Measurements from ENCODE around the gene LPCAT4. TPM values are rescaled to one million over a fixed set of nuclear protein-coding genes. Genes with fewer than 3 reads are reported as not detected.

Gene LPCAT4
- total RNA-seq, 4 donors from 2014 or later, result 52.8 to 268 (median 108) TPM

DNA sequence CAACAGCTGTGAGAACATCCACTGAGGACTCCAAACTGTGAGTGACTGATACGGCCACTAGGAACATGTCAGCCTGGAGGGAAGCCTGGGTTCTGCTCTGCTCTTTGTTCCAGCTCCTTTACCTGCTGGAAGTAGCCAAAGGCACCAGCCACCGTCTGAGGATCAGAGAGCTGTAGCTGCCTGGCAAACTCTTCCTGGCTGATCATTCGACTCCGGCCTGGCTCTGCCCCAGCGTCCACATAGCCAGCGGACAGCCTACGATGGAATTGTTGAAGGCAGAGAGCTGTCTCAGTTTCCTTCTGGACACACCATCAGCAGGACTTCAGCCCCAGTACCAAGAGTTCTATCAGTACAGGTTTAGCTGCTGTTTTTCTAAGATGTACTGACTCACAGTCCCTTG is 5.7 kb downstream of the LPCAT4 start:
- H3K27ac ChIP-seq, result peak overlapping the region in 3 of 4 donors; percentile 32 to 89 (median 76)

DNA sequence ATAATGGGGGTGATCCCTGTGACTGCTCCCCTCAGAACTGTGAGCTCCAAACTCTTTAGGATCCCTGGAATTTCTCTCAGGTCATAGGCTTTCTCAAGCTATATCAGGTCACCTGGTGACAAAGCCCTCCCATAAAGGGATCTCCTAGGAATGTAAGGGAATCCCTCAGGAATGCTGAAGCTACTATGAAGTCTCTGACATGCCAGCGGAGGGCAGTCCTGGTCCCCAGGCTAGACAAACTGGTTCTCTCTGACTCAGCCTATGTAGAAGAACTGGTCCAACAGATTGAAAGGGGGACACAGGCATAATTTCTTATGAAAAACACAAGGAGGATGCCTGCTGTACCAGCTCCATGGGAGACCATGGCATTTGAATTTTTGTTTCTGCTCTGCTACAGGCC is 6.7 kb downstream of the LPCAT4 start:
- Histone ChIP-seq H3K36me3 (peaks cover 0 to 84% (median 0%) of the 10 kb centered on the region in 3 donors), H3K4me3 (no peak overlapping the region), H3K9me3 (no peaks in the 10 kb centered on the region), H3K4me1 (peaks cover 0 to 47% (median 4%) of the 10 kb centered on the region in 4 donors), H3K27ac (peak overlapping the region in 2 of 4 donors; percentile 65 to 80), H3K27me3 (no peaks in the 10 kb centered on the region)
- TF ChIP-seq, protein P1, sequence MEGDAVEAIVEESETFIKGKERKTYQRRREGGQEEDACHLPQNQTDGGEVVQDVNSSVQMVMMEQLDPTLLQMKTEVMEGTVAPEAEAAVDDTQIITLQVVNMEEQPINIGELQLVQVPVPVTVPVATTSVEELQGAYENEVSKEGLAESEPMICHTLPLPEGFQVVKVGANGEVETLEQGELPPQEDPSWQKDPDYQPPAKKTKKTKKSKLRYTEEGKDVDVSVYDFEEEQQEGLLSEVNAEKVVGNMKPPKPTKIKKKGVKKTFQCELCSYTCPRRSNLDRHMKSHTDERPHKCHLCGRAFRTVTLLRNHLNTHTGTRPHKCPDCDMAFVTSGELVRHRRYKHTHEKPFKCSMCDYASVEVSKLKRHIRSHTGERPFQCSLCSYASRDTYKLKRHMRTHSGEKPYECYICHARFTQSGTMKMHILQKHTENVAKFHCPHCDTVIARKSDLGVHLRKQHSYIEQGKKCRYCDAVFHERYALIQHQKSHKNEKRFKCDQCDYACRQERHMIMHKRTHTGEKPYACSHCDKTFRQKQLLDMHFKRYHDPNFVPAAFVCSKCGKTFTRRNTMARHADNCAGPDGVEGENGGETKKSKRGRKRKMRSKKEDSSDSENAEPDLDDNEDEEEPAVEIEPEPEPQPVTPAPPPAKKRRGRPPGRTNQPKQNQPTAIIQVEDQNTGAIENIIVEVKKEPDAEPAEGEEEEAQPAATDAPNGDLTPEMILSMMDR (IDR thresholded peaks at IDR 0.05), result no peak
- no peak for TF ChIP-seq POLR2A (IDR thresholded peaks at IDR 0.05)
- no peak for DNase-seq

More for the DNA sequence above, 5.7 kb downstream of the LPCAT4 start:
- TF ChIP-seq POLR2A (IDR thresholded peaks at IDR 0.05), result no peak
- TF ChIP-seq, protein P1 (IDR thresholded peaks at IDR 0.05), result no peak
- DNase-seq, result no peak
- Histone ChIP-seq H3K36me3 (peaks cover 0 to 74% (median 0%) of the 10 kb centered on the region in 3 donors), H3K4me3 (peak overlapping the region in 1 of 4 donors; percentile 32), H3K4me1 (peaks cover 0 to 57% (median 9%) of the 10 kb centered on the region in 4 donors), H3K27me3 (no peaks in the 10 kb centered on the region), H3K9me3 (no peaks in the 10 kb centered on the region)

DNA sequence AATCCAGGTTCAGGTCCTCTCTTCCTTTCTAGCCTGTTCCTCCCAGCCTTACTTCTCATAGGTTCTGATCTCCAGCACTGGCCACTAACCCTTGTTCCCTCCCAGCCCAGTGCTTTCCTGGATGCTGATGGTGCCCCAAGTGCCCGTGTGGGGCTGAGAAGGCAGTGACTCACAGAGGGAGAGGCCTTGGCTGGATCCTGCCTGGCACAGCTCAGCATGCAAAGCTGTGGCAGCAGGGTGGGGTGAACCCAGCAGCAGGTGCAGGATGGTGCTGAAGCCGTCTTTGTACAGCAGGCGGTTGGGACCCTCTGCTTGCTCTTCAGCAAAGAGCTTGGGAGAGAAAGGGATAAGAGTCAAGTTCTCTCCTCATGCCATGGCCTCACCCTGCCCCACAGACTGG is 7.6 kb downstream of the LPCAT4 start:
- no peaks in the 10 kb centered on the region for H3K27me3 ChIP-seq
- H3K27ac ChIP-seq, result peak overlapping the region in 2 of 4 donors; percentile 65 to 80
- H3K36me3 ChIP-seq, result peaks cover 0 to 85% (median 0%) of the 10 kb centered on the region in 3 donors
- peak in 2 of 3 donors; percentile 77 to 82 for DNase-seq
- no peaks in the 10 kb centered on the region for H3K9me3 ChIP-seq
- H3K4me3 ChIP-seq, result no peak overlapping the region
- TF ChIP-seq, protein P1 (IDR thresholded peaks at IDR 0.05), result no peak
- peak in 1 of 2 donors; percentile 42 for TF ChIP-seq POLR2A (IDR thresholded peaks at IDR 0.05)
- peaks cover 0 to 39% (median 2%) of the 10 kb centered on the region in 4 donors for H3K4me1 ChIP-seq

DNA sequence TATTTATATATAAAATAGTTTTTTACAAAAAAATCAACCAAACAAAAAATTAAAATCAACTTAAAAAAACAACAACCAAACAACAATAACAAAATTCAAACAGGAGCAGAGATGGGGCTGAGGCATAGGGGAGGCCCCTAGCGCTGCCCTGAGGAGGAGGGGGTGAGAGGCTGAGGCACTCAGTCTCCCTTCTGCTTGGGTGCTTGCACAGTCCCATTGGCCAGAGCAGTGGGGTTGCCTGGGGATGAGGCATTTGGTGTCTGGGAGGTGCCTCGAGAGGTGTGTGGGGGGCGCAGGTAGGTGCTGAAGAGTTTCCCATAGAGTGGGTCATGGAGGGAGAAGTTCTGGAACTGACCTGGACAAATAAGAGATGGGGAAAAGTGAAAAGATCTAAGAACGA is 8.0 kb downstream of the LPCAT4 start:
- Histone ChIP-seq H3K27ac (peak overlapping the region in 2 of 4 donors; percentile 65 to 80), H3K36me3 (peaks cover 0 to 85% (median 0%) of the 10 kb centered on the region in 3 donors), H3K4me3 (no peak overlapping the region), H3K9me3 (no peaks in the 10 kb centered on the region), H3K27me3 (no peaks in the 10 kb centered on the region), H3K4me1 (peaks cover 0 to 34% (median 2%) of the 10 kb centered on the region in 4 donors)
- TF ChIP-seq POLR2A (IDR thresholded peaks at IDR 0.05), result no peak
- TF ChIP-seq, protein P1 (IDR thresholded peaks at IDR 0.05), result no peak
- DNase-seq, result no peak

DNA sequence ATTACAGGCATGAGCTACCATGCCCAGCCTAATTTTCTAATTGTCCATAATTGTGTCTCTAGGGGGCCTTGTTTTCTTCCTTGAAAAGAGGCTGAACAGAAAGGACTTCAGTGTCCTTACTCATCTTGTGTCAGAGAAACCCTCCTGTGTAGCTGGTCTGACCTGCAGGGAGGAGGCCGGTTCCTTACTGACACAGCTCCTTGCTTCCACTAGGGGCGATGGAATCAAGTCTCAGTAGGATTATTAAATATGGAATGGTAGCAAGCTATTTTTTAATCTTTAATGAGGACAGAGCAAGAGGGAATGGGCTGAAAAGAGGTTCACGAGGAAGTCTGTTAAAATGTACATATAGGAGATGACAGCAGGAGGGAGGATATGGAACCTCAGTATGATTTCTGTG is 8.6 kb downstream of the LPCAT4 start:
- no peak for DNase-seq
- H3K27ac ChIP-seq, result no peak overlapping the region
- H3K4me1 ChIP-seq, result peaks cover 0 to 30% (median 2%) of the 10 kb centered on the region in 4 donors
- no peak overlapping the region for H3K4me3 ChIP-seq
- H3K9me3 ChIP-seq, result no peaks in the 10 kb centered on the region
- H3K27me3 ChIP-seq, result no peaks in the 10 kb centered on the region
- no peak for TF ChIP-seq POLR2A (IDR thresholded peaks at IDR 0.05)
- TF ChIP-seq, protein P1 (IDR thresholded peaks at IDR 0.05), result peak in 2 of 6 experiments; percentile 22 to 30
- H3K36me3 ChIP-seq, result peaks cover 0 to 83% (median 0%) of the 10 kb centered on the region in 3 donors

Data from Peyer's patch (tissue), 4 donors.